ENCODE results near the gene ARRB2.
"Not testable (repeated sequence)": the region's sequence is repeated elsewhere in the genome, so short reads cannot be mapped to it uniquely, and the experiment has no call there.

GRCh38 chr17:4699401-4700056 is 10.9 kb upstream of the ARRB2 start:
- TF ChIP-seq CTCF (IDR thresholded peaks at IDR 0.05); POLR2A (IDR thresholded peaks at IDR 0.05); POLR2AphosphoS5 (IDR thresholded peaks at IDR 0.05; ENCODE audit: insufficient read depth in 1 of 2, low read depth in 1 of 2): not testable (repeated sequence)

Measured in vagina (tissue), 2 donors.